HepG2 (cell line): Measurements from ENCODE around the gene ESYT3. TPM values are rescaled to one million over a fixed set of nuclear protein-coding genes. Genes with fewer than 3 reads are reported as not detected.
A peak's percentile ranks its signal among the peaks of the same experiment; 100 is the strongest.

ENCODE experiments used
- FOXM1 ChIP-seq: sonication (generic); formaldehyde crosslinking; IDR thresholded peaks from 2 replicates; pipeline ENCODE4 v1.5.0; 2020; ENCODE audit warnings: missing genetic modification reagents
- MED1 ChIP-seq: sonication (generic); formaldehyde crosslinking; IDR thresholded peaks from 2 replicates; pipeline ENCODE4 v1.4.0; 2020; ENCODE audit warnings: missing genetic modification reagents
- PLRG1 ChIP-seq: fragments of 450-650 bp; conservative IDR thresholded peaks from 2 replicates; pipeline ENCODE4 v1.6.1; 2016
- PPARG ChIP-seq: conservative IDR thresholded peaks from 2 replicates; pipeline ENCODE4 v1.6.1; 2016; ENCODE audit warnings: missing biosample characterization, missing genetic modification reagents
- RNF2 ChIP-seq: fragments of 450-650 bp; conservative IDR thresholded peaks from 2 replicates; pipeline ENCODE4 v1.6.1; 2016; ENCODE audit warnings: low read depth
- RXRA ChIP-seq: sonication (generic); formaldehyde crosslinking; IDR thresholded peaks from 2 replicates; pipeline ENCODE4 v1.5.1; 2020; ENCODE audit warnings: missing genetic modification reagents
- SP2 ChIP-seq: sonication (generic); formaldehyde crosslinking; IDR thresholded peaks from 2 replicates; pipeline ENCODE4 v1.5.1; 2020; ENCODE audit warnings: mild to moderate bottlenecking, missing genetic modification reagents
- ZFAT ChIP-seq: sonication (generic); formaldehyde crosslinking; conservative IDR thresholded peaks from 2 replicates; pipeline ENCODE4 v1.8.1; 2023; ENCODE audit warnings: missing genetic modification reagents, inconsistent platforms
- ZNF598 ChIP-seq: sonication (generic); formaldehyde crosslinking; IDR thresholded peaks from 2 replicates; pipeline ENCODE4 v1.5.1; 2020; ENCODE audit warnings: mild to moderate bottlenecking, missing genetic modification reagents, borderline replicate concordance
- ZNF790 ChIP-seq: sonication (generic); formaldehyde crosslinking; IDR thresholded peaks from 2 replicates; pipeline ENCODE4 v1.8.0; 2022; ENCODE audit warnings: missing genetic modification reagents, mild to moderate bottlenecking, borderline replicate concordance
- ZSCAN22 ChIP-seq: sonication (generic); formaldehyde crosslinking; IDR thresholded peaks from 2 replicates; pipeline ENCODE4 v1.4.0; 2020; ENCODE audit warnings: mild to moderate bottlenecking, missing genetic modification reagents
- polyA plus RNA-seq, 8 experiments: library from polyadenylated mRNA; depleted of rRNA in 3 of 8; stranded (reverse) in 7 of 8; unstranded in 1 of 8; fragments of >200 nt; fragmentation: Illumina TruSeq in 4 of 8; extraction: Trizol in 4 of 8; gene quantifications; 2 replicates each; pipeline versions ENCODE4 v1.2.1 to v1.2.3, GENCODE V29; 2011 to 2016; ENCODE audit warnings: low read depth in 4 of 8, missing spikeins in 1 of 8, mixed read lengths in 1 of 8; ENCODE audit not compliant: insufficient read depth in 1 of 8
- total RNA-seq, 5 experiments: library from RNA; depleted of rRNA; stranded (reverse); fragments of >200 nt; fragmentation: Illumina TruSeq; extraction: Trizol; gene quantifications; 2 replicates each; pipeline ENCODE4 v1.2.3, GENCODE V29; 2016; ENCODE audit warnings: low read depth in 1 of 5
- TF ChIP-seq, protein P1 (sequence below): IDR thresholded peaks from 2 replicates; pipeline ENCODE4 v1.4.0; 2020; ENCODE audit warnings: mild to moderate bottlenecking, missing genetic modification reagents
- TF ChIP-seq, protein P2 (sequence below): sonication (generic); formaldehyde crosslinking; IDR thresholded peaks from 2 replicates; pipeline ENCODE4 v1.4.0; 2020; ENCODE audit warnings: missing genetic modification reagents, mild to moderate bottlenecking, borderline replicate concordance
- TF ChIP-seq, protein P3 (sequence below): sonication (generic); formaldehyde crosslinking; IDR thresholded peaks from 2 replicates; pipeline ENCODE4 v1.4.0; 2020; ENCODE audit warnings: missing genetic modification reagents
- TF ChIP-seq, protein P4 (sequence below): sonication (generic); formaldehyde crosslinking; IDR thresholded peaks from 2 replicates; pipeline ENCODE4 v1.4.0; 2020; ENCODE audit warnings: low read depth, missing genetic modification reagents

The ESYT3 gene
- total and polyA plus RNA-seq, 2 of the 13 experiments (the other 11 are each of a cell fraction or from before 2014, with no cell fraction given), result 1.5 to 4.1 TPM

DNA sequence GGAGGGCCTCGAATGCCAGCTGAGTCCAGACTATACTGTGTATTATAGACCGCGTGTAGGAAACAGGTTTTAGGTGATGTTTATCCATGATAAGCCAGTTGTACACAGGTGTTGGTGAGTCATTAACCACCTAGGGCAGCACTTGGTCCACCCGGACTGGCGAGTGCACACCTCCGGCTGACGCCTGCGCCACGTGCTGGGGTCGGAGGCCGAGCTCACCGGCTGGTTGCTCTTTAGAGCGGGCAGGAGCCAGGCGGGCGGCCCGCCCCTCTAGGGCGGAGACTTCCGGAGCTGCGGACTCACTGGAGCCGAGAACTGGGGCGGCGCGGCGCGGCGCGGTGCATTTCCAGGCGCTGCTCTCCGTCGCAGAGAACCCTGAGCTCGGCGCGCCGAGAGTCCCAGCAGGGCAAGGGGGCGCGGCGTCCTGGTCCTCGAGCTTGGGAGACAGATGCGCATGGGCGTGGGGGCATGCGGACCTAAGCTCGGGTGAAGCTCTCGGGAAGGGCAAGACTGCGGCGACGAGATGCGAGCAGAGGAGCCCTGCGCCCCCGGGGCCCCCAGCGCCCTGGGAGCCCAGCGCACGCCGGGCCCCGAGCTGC lies at the start of gene ESYT3 (continued):
- TF ChIP-seq, protein P1, sequence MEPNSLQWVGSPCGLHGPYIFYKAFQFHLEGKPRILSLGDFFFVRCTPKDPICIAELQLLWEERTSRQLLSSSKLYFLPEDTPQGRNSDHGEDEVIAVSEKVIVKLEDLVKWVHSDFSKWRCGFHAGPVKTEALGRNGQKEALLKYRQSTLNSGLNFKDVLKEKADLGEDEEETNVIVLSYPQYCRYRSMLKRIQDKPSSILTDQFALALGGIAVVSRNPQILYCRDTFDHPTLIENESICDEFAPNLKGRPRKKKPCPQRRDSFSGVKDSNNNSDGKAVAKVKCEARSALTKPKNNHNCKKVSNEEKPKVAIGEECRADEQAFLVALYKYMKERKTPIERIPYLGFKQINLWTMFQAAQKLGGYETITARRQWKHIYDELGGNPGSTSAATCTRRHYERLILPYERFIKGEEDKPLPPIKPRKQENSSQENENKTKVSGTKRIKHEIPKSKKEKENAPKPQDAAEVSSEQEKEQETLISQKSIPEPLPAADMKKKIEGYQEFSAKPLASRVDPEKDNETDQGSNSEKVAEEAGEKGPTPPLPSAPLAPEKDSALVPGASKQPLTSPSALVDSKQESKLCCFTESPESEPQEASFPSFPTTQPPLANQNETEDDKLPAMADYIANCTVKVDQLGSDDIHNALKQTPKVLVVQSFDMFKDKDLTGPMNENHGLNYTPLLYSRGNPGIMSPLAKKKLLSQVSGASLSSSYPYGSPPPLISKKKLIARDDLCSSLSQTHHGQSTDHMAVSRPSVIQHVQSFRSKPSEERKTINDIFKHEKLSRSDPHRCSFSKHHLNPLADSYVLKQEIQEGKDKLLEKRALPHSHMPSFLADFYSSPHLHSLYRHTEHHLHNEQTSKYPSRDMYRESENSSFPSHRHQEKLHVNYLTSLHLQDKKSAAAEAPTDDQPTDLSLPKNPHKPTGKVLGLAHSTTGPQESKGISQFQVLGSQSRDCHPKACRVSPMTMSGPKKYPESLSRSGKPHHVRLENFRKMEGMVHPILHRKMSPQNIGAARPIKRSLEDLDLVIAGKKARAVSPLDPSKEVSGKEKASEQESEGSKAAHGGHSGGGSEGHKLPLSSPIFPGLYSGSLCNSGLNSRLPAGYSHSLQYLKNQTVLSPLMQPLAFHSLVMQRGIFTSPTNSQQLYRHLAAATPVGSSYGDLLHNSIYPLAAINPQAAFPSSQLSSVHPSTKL, result peak; percentile 67; the same call in 1 of the 2 replicates
- peak; percentile 52; the same call in 1 of the 2 replicates for TF ChIP-seq RXRA
- TF ChIP-seq PPARG (CRISPR knock-in tag), result 0 out of 2 replicates have a peak, but pooled peaks have one; percentile 45
- TF ChIP-seq, protein P2, sequence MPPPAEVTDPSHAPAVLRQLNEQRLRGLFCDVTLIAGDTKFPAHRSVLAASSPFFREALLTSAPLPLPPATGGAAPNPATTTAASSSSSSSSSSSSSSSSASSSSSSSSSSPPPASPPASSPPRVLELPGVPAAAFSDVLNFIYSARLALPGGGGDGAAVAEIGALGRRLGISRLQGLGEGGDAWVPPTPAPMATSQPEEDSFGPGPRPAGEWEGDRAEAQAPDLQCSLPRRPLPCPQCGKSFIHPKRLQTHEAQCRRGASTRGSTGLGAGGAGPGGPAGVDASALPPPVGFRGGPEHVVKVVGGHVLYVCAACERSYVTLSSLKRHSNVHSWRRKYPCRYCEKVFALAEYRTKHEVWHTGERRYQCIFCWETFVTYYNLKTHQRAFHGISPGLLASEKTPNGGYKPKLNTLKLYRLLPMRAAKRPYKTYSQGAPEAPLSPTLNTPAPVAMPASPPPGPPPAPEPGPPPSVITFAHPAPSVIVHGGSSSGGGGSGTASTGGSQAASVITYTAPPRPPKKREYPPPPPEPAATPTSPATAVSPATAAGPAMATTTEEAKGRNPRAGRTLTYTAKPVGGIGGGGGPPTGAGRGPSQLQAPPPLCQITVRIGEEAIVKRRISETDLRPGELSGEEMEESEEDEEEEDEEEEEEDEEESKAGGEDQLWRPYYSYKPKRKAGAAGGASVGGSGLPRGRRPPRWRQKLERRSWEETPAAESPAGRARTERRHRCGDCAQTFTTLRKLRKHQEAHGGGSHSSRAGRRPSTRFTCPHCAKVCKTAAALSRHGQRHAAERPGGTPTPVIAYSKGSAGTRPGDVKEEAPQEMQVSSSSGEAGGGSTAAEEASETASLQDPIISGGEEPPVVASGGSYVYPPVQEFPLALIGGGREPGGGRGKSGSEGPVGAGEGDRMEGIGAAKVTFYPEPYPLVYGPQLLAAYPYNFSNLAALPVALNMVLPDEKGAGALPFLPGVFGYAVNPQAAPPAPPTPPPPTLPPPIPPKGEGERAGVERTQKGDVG (CRISPR knock-in tag), result peak; percentile 93; the same call in 1 of the 2 replicates
- TF ChIP-seq MED1 (CRISPR knock-in tag), result peak; percentile 68
- 0 out of 2 replicates have a peak, but pooled peaks have one; percentile 77 for TF ChIP-seq ZSCAN22 (CRISPR knock-in tag)
- TF ChIP-seq PLRG1, result no peak
- 0 out of 2 replicates have a peak, but pooled peaks have one; percentile 60 for TF ChIP-seq FOXM1 (CRISPR knock-in tag)
- TF ChIP-seq ZFAT (CRISPR knock-in tag), result 0 out of 2 replicates have a peak, but pooled peaks have one; percentile 64
- TF ChIP-seq, protein P3, sequence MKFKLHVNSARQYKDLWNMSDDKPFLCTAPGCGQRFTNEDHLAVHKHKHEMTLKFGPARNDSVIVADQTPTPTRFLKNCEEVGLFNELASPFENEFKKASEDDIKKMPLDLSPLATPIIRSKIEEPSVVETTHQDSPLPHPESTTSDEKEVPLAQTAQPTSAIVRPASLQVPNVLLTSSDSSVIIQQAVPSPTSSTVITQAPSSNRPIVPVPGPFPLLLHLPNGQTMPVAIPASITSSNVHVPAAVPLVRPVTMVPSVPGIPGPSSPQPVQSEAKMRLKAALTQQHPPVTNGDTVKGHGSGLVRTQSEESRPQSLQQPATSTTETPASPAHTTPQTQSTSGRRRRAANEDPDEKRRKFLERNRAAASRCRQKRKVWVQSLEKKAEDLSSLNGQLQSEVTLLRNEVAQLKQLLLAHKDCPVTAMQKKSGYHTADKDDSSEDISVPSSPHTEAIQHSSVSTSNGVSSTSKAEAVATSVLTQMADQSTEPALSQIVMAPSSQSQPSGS (CRISPR knock-in tag), result peak; percentile 71; the same call in 1 of the 2 replicates
- peak; percentile 58 for TF ChIP-seq SP2 (CRISPR knock-in tag)
- TF ChIP-seq ZNF598 (CRISPR knock-in tag), result peak; percentile 83; the same call in 1 of the 2 replicates
- peak; percentile 91 for TF ChIP-seq RNF2
- TF ChIP-seq, protein P4, sequence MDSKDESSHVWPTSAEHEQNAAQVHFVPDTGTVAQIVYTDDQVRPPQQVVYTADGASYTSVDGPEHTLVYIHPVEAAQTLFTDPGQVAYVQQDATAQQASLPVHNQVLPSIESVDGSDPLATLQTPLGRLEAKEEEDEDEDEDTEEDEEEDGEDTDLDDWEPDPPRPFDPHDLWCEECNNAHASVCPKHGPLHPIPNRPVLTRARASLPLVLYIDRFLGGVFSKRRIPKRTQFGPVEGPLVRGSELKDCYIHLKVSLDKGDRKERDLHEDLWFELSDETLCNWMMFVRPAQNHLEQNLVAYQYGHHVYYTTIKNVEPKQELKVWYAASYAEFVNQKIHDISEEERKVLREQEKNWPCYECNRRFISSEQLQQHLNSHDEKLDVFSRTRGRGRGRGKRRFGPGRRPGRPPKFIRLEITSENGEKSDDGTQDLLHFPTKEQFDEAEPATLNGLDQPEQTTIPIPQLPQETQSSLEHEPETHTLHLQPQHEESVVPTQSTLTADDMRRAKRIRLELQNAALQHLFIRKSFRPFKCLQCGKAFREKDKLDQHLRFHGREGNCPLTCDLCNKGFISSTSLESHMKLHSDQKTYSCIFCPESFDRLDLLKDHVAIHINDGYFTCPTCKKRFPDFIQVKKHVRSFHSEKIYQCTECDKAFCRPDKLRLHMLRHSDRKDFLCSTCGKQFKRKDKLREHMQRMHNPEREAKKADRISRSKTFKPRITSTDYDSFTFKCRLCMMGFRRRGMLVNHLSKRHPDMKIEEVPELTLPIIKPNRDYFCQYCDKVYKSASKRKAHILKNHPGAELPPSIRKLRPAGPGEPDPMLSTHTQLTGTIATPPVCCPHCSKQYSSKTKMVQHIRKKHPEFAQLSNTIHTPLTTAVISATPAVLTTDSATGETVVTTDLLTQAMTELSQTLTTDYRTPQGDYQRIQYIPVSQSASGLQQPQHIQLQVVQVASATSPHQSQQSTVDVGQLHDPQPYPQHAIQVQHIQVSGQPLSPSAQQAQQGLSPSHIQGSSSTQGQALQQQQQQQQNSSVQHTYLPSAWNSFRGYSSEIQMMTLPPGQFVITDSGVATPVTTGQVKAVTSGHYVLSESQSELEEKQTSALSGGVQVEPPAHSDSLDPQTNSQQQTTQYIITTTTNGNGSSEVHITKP, result peak; percentile 74
- TF ChIP-seq ZNF790 (CRISPR knock-in tag), result peak; percentile 88; the same call in 1 of the 2 replicates
